HepG2 (cell line): Measurements from ENCODE around the gene SF3A2.

ENCODE experiments used
- CBX5 ChIP-seq: sonication (generic); formaldehyde crosslinking; IDR thresholded peaks from 2 replicates; pipeline ENCODE4 v1.4.0; 2020; ENCODE audit warnings: missing genetic modification reagents, borderline replicate concordance
- CTCF ChIP-seq: sonication (generic); formaldehyde crosslinking; IDR thresholded peaks from 2 replicates; pipeline ENCODE4 v1.5.0; 2020; ENCODE audit warnings: mild to moderate bottlenecking, missing genetic modification reagents, moderate library complexity
- GTF2F1 ChIP-seq: fragments of 150-350 bp; IDR thresholded peaks from 2 replicates; pipeline ENCODE4 v1.6.1; 2014; ENCODE audit warnings: low read length
- MXD4 ChIP-seq: IDR thresholded peaks from 2 replicates; pipeline ENCODE4 v1.6.1; 2016; ENCODE audit warnings: mild to moderate bottlenecking, missing biosample characterization, missing genetic modification reagents
- SP5 ChIP-seq: IDR thresholded peaks from 2 replicates; pipeline ENCODE4 v1.6.1; 2016; ENCODE audit warnings: low read depth, borderline replicate concordance
- YY1 ChIP-seq: IDR thresholded peaks from 2 replicates; pipeline ENCODE4 v1.6.1; 2011; ENCODE audit warnings: low read length, low read depth, moderate library complexity, mild to moderate bottlenecking; ENCODE audit not compliant: insufficient read depth, insufficient replicate concordance
- TF ChIP-seq, protein P1 (sequence below): sonication (generic); formaldehyde crosslinking; IDR thresholded peaks from 2 replicates; pipeline ENCODE4 v1.9.0; 2021; ENCODE audit warnings: missing genetic modification reagents, mild to moderate bottlenecking, borderline replicate concordance

- TF ChIP-seq YY1 (no peak), GTF2F1 (no peak), CTCF (CRISPR knock-in tag) (no peak), CBX5 (no peak), SP5 (CRISPR knock-in tag) (no peak), MXD4 (CRISPR knock-in tag) (no peak)
- TF ChIP-seq, protein P1, sequence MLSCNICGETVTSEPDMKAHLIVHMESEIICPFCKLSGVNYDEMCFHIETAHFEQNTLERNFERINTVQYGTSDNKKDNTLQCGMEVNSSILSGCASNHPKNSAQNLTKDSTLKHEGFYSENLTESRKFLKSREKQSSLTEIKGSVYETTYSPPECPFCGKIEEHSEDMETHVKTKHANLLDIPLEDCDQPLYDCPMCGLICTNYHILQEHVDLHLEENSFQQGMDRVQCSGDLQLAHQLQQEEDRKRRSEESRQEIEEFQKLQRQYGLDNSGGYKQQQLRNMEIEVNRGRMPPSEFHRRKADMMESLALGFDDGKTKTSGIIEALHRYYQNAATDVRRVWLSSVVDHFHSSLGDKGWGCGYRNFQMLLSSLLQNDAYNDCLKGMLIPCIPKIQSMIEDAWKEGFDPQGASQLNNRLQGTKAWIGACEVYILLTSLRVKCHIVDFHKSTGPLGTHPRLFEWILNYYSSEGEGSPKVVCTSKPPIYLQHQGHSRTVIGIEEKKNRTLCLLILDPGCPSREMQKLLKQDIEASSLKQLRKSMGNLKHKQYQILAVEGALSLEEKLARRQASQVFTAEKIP (CRISPR knock-in tag) = no peak
These were observed 7.3 kb upstream of the SF3A2 start for GRCh38 chr19:2229103-2230032.
